Naive B cell (primary cell): ENCODE results near the gene PTP4A1. TPM values are rescaled to one million over a fixed set of nuclear protein-coding genes. Genes with fewer than 3 reads are reported as not detected.
"Not testable (repeated sequence)": the region's sequence is repeated elsewhere in the genome, so short reads cannot be mapped to it uniquely, and the experiment has no call there.

Experiments
- ATAC-seq, 2 donors: fragments of 150-1000 bp; cut with Tn5 transposase; 2 replicates each; pipeline ENCODE4 v1.10.0; 2021; ENCODE audit warnings: low read depth in 2 of 2, mild to moderate bottlenecking in 2 of 2, moderate library complexity in 2 of 2
- DNase-seq: peaks from one replicate; pipeline ENCODE4 v3.0.0; 2022
- H3K27ac Mint-ChIP-seq, 6 donors: one replicate each; pipeline ENCODE4 v1.8.0; 2020 to 2022; ENCODE audit warnings: mild to moderate bottlenecking in 6 of 6, mixed read lengths in 6 of 6, moderate library complexity in 5 of 6, inconsistent platforms in 2 of 6
- H3K27me3 Mint-ChIP-seq, 3 donors: one replicate each; pipeline ENCODE4 v1.8.0; 2021 to 2022; ENCODE audit warnings: mixed read lengths in 3 of 3, mild to moderate bottlenecking in 1 of 3
- H3K36me3 Mint-ChIP-seq, 2 donors: one replicate each; pipeline ENCODE4 v1.8.0; 2020 to 2022; ENCODE audit warnings: mixed read lengths in 2 of 2, inconsistent platforms in 1 of 2, mild to moderate bottlenecking in 1 of 2
- H3K4me1 Mint-ChIP-seq, 3 donors: one replicate each; pipeline ENCODE4 v1.8.0; 2020 to 2022; ENCODE audit warnings: mixed read lengths in 3 of 3, inconsistent platforms in 1 of 3, mild to moderate bottlenecking in 1 of 3, moderate library complexity in 1 of 3
- H3K4me3 Mint-ChIP-seq, 8 donors: one replicate each; pipeline ENCODE4 v1.8.0; 2020 to 2022; ENCODE audit warnings: mild to moderate bottlenecking in 8 of 8, mixed read lengths in 8 of 8, moderate library complexity in 8 of 8, inconsistent platforms in 2 of 8
- H3K9me3 Mint-ChIP-seq, 7 donors: one replicate each; pipeline ENCODE4 v1.8.0; 2020 to 2022; ENCODE audit warnings: mixed read lengths in 7 of 7, mild to moderate bottlenecking in 5 of 7, inconsistent platforms in 2 of 7, moderate library complexity in 1 of 7
- polyA plus RNA-seq, 6 donors: library from polyadenylated mRNA; unstranded; fragments of 300-500 nt; fragmentation: Illumina TruSeq; gene quantifications; one replicate each; pipeline ENCODE4 v1.2.3, GENCODE V29; 2021; ENCODE audit warnings: low read depth in 6 of 6

PTP4A1 gene
- polyA plus RNA-seq, 6 donors from 2014 or later = 71.2 to 161 (median 82.4) TPM

DNA sequence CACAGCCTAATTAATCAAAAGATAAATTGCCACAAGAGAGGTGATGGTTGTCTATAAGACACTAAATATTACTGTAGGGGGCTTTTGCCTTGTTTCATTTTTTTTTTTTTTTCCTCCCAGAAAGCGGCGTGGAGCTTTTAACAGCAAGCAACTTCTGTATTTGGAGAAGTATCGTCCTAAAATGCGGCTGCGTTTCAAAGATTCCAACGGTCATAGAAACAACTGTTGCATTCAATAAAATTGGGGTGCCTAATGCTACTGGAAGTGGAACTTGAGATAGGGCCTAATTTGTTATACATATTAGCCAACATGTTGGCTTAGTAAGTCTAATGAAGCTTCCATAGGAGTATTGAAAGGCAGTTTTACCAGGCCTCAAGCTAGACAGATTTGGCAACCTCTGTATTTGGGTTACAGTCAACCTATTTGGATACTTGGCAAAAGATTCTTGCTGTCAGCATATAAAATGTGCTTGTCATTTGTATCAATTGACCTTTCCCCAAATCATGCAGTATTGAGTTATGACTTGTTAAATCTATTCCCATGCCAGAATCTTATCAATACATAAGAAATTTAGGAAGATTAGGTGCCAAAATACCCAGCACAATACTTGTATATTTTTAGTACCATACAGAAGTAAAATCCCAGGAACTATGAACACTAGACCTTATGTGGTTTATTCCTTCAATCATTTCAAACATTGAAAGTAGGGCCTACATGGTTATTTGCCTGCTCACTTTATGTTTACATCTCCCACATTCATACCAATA lies 7.8 kb downstream of the PTP4A1 start:
- H3K4me3 Mint-ChIP-seq = no peak overlapping the region

DNA sequence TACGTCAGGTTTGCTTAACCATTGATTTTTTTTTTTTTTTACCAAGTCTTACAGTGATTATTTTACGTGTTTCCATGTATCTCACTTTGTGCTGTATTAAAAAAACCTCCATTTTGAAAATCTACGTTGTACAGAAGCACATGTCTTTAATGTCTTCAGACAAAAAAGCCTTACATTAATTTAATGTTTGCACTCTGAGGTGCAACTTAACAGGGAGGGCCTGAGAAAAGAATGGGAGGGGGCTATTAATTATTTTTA lies 8.4 kb downstream of the PTP4A1 start:
- peaks cover 4 to 5% (median 4%) of the 10 kb centered on the region in 3 donors for H3K4me1 Mint-ChIP-seq
- peaks cover 12 to 34% of the 10 kb centered on the region in 2 donors for H3K36me3 Mint-ChIP-seq
- H3K27me3 Mint-ChIP-seq = no peaks in the 10 kb centered on the region
- H3K9me3 Mint-ChIP-seq = no peaks in the 10 kb centered on the region
- H3K27ac Mint-ChIP-seq = peak overlapping the region in 1 of 6 donors; percentile 69
- no peak overlapping the region for H3K4me3 Mint-ChIP-seq
- ATAC-seq (no peak), DNase-seq (no peak)

More for the DNA sequence above, 7.8 kb downstream of the PTP4A1 start:
- Mint-ChIP-seq H3K27ac (peak overlapping the region in 2 of 6 donors; percentile 19 to 69), H3K9me3 (no peaks in the 10 kb centered on the region), H3K36me3 (peaks cover 12 to 34% of the 10 kb centered on the region in 2 donors), H3K27me3 (no peaks in the 10 kb centered on the region), H3K4me1 (peaks cover 4 to 5% (median 4%) of the 10 kb centered on the region in 3 donors)
- no peak for ATAC-seq
- DNase-seq = no peak

DNA sequence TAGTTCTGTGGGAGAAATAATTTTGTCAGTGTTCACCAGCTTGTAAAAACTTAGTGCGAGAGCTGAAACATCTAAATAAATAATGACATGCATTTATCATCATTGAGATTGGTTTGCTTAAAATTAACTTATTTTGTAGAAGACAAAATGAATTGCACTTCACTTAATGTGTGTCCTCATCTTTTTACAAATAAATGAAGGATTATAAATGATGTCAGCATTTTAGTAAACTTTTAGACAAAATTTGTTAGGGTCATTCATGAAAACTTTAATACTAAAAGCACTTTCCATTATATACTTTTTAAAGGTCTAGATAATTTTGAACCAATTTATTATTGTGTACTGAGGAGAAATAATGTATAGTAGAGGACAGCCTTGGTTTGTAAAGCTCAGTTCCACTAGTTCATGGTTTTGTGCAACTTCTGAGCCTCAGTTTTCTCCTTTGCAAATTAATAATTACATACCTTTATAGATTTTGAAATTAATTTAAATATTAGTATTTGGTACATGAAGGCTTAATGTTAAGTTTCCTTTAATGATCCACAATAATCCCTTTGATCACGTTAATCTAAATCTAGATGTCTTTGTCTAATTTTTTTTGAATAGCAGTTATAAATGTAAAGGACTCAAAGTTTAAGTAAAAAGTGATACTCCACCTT lies 9.2 kb downstream of the PTP4A1 start:
- H3K36me3 Mint-ChIP-seq = peaks cover 12 to 31% of the 10 kb centered on the region in 2 donors
- no peaks in the 10 kb centered on the region for H3K27me3 Mint-ChIP-seq
- peak overlapping the region in 1 of 6 donors; percentile 74 for H3K27ac Mint-ChIP-seq

DNA sequence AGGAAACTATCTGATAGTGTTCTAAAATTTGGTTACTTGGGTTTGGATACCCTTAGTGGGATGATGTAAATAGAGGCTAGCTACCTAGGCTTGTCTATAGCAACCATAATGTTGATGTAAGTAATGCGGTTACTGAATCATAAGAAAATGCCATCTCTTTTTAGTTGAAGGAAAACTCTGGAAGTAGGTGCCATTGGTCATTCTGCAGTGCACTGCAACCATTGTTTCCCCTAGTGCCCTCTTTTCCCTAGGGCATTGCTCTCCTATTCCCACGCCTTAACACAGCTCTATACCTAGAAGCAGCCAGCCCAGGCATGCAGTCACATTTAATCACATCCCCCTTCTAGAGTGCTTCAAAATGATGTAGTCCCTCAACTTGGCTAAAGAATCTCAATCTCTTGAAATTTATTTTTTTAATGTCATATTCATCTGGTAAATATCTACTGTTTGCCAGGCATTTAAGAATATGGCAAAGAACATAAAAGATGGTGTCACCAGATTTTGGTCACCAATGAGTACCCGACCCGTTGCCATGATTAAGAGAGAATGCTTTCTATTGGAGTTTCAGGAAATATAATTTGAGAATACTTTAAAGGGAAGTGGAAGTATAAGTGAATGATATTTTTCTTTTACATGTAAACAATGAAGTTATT lies 10.4 kb downstream of the PTP4A1 start:
- DNase-seq (no peak), ATAC-seq (peak in 1 of 2 donors; percentile 25)
- H3K4me1 Mint-ChIP-seq = no peaks in the 10 kb centered on the region
- H3K36me3 Mint-ChIP-seq = peaks cover 12 to 25% of the 10 kb centered on the region in 2 donors
- H3K4me3 Mint-ChIP-seq = no peak overlapping the region
- H3K27ac Mint-ChIP-seq = peak overlapping the region in 1 of 6 donors; percentile 46
- no peaks in the 10 kb centered on the region for H3K27me3 Mint-ChIP-seq
- no peaks in the 10 kb centered on the region for H3K9me3 Mint-ChIP-seq

More for the DNA sequence above, 9.2 kb downstream of the PTP4A1 start:
- ATAC-seq = no peak
- Mint-ChIP-seq H3K9me3 (no peaks in the 10 kb centered on the region), H3K4me3 (no peak overlapping the region), H3K4me1 (peaks cover 0 to under 1% (median under 1%) of the 10 kb centered on the region in 3 donors)
- no peak for DNase-seq

DNA sequence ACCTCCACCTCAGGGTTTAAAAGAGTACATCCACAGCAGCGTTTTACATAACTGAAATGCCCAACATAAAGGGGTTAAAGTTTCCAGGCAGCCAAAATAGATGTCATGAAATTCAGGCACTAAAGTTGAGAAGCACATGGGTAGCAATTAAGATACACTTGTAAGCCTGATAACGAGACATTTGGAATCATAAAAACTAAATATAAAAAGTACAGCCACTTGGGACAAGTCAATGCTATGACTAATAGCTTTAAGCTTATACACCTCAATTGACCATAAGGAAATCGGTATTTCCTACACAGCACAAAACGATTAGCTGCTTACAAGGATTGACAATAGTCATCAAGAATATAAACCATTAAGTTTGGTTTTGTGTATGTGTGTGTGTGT lies 11.8 kb downstream of the PTP4A1 start:
- Mint-ChIP-seq H3K27me3 (no peaks in the 10 kb centered on the region), H3K36me3 (peaks cover 12 to 25% of the 10 kb centered on the region in 2 donors), H3K9me3 (no peaks in the 10 kb centered on the region), H3K27ac (peak overlapping the region in 2 of 6 donors; percentile 51 to 56), H3K4me1 (no peaks in the 10 kb centered on the region), H3K4me3 (no peak overlapping the region)
- DNase-seq (no peak), ATAC-seq (no peak)

DNA sequence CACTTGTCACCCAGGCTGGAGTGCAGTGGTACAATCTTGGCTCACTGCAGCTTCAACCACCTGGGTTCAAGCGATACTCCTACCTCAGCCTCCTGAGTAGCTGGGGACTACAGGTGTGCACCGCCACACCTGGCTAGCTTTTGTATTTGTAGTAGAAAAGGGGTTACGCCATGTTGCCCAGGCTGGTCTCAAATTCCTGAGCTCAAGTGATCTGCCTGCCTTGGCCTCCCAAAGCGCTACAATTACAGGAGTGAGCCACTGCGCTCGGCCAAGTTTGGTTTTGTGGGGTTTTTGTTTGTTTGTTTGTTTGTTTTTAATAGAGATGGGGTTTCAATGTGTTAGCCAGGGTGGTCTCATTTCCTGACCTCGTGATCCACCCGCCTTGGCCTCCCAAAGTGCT lies 12.3 kb downstream of the PTP4A1 start:
- DNase-seq = no peak
- H3K4me3 Mint-ChIP-seq = no peak overlapping the region
- H3K36me3 Mint-ChIP-seq = peaks cover 12 to 24% of the 10 kb centered on the region in 2 donors
- ATAC-seq = no peak
- no peaks in the 10 kb centered on the region for H3K9me3 Mint-ChIP-seq
- peak overlapping the region in 1 of 6 donors; percentile 58 for H3K27ac Mint-ChIP-seq
- no peaks in the 10 kb centered on the region for H3K27me3 Mint-ChIP-seq
- H3K4me1 Mint-ChIP-seq = no peaks in the 10 kb centered on the region

DNA sequence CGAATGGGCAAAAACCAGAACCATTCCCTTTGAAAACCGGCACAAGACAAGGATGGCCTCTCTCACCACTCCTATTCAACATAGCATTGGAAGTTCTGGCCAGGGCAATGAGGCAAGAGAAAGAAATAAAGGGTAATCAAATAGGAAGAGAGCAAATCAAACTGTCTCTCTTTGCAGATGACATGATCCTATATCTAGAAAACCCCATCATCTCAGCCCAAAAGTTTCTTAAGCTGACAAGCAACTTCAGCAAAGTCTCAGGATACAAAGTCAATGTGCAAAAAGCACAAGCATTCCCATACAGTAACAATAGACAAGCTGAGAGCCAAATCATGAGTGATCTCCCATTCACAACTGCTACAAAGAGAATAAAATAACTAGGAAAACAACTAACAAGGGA lies 13.4 kb downstream of the PTP4A1 start:
- H3K4me3 Mint-ChIP-seq, H3K9me3 Mint-ChIP-seq, DNase-seq, H3K4me1 Mint-ChIP-seq, H3K27me3 Mint-ChIP-seq, ATAC-seq, H3K27ac Mint-ChIP-seq: not testable (repeated sequence)
- H3K36me3 Mint-ChIP-seq = peaks cover 6 to 14% of the 10 kb centered on the region in 2 donors

DNA sequence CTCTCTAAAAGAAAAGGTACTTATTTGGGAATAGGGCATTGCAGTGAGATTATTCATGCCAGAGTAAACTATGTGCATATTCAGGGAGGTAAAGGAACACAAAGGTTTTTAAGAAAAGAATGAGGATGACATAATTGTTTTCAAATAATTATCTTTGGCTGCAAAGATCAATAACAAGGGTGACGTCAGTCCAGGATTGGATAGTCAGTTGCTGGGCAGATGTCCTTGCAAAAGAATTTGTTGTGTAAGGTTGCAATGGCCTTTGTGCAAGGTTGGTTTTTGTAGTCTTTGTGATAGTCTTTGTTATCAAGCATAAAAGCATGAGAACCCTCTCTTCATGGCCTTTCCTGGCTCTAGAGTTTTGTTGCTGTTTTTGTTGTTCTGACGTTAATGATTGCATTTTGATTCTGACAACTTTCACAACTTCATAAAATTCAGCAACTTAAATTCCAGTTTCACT lies 17.7 kb downstream of the PTP4A1 start:
- no peak for DNase-seq
- Mint-ChIP-seq H3K27me3 (peaks cover 0 to 7% (median 5%) of the 10 kb centered on the region in 3 donors), H3K27ac (no peak overlapping the region), H3K4me3 (no peak overlapping the region), H3K9me3 (no peaks in the 10 kb centered on the region), H3K36me3 (no peaks in the 10 kb centered on the region), H3K4me1 (no peaks in the 10 kb centered on the region)
- ATAC-seq = no peak

DNA sequence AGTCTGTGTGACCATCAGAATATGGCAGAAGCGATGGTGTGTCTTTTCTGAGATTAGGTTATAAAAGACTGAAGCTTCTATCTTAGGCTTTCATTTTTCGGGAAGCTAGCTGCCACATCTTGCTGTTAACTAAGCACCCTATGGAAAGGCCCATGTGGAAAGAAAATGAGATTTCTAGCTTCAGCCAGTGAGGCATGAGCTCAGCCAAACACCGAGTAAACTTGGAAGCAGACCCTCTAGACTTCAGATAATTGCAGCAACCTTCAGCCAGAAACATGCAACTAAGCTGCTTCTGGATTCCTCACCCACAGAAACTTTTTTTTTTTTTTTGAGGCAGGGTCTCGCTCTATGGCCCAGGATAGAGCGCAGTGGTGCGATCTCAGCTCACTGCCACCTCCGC lies 20.6 kb downstream of the PTP4A1 start:
- H3K27me3 Mint-ChIP-seq = peaks cover 0 to 7% (median 5%) of the 10 kb centered on the region in 3 donors
- no peaks in the 10 kb centered on the region for H3K9me3 Mint-ChIP-seq
- no peaks in the 10 kb centered on the region for H3K36me3 Mint-ChIP-seq
- no peak overlapping the region for H3K27ac Mint-ChIP-seq
- no peak overlapping the region for H3K4me3 Mint-ChIP-seq
- H3K4me1 Mint-ChIP-seq = peaks cover 1 to 2% (median 2%) of the 10 kb centered on the region in 3 donors
- no peak for DNase-seq
- ATAC-seq = no peak

DNA sequence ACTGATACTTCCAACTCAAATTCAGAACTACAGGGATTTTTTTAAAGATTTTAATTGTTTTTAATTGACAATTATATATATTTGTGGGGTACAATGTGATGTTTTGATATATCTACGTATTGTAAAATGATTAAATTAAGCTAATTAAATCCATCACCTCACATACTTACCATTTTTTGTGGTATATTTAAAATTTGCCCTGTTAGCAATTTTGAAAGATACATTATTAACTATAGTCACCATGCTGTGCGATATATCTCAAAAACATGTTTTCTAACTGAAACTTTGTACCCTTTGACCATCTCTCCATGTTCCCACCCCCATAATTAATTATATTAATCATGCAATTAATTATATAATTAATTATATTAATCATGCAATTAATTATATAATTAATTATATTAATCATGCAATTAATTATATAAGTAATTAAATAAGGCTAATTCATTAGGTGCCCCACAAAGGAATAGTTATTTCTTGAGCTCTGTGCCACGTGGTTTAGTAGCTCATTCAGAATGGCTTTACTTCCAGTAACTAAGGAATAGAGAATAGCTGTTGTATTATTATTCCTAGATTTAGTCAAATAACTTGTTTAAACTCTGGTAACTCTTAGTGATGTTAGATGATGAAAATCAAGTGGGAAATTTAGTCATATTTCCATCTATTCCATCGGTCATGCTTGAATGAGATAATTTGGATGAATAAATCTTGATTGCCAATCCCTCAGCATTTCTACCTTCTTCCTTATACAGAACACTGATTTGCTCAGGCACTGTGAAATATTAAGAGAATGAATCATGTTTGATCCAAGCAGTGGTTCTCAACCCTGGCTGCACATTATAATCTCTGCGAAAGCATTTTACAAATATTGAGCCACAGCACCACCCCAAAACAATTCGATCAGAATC lies 25.1 kb downstream of the PTP4A1 start:
- Mint-ChIP-seq H3K27ac (peak overlapping the region in 1 of 6 donors; percentile 47), H3K36me3 (no peaks in the 10 kb centered on the region), H3K4me1 (peaks cover 8 to 14% (median 11%) of the 10 kb centered on the region in 3 donors), H3K9me3 (no peaks in the 10 kb centered on the region), H3K27me3 (peaks cover 0 to 7% (median 5%) of the 10 kb centered on the region in 3 donors), H3K4me3 (peak overlapping the region in 6 of 8 donors; percentile 81 to 88 (median 86))
- ATAC-seq (no peak), DNase-seq (no peak)

DNA sequence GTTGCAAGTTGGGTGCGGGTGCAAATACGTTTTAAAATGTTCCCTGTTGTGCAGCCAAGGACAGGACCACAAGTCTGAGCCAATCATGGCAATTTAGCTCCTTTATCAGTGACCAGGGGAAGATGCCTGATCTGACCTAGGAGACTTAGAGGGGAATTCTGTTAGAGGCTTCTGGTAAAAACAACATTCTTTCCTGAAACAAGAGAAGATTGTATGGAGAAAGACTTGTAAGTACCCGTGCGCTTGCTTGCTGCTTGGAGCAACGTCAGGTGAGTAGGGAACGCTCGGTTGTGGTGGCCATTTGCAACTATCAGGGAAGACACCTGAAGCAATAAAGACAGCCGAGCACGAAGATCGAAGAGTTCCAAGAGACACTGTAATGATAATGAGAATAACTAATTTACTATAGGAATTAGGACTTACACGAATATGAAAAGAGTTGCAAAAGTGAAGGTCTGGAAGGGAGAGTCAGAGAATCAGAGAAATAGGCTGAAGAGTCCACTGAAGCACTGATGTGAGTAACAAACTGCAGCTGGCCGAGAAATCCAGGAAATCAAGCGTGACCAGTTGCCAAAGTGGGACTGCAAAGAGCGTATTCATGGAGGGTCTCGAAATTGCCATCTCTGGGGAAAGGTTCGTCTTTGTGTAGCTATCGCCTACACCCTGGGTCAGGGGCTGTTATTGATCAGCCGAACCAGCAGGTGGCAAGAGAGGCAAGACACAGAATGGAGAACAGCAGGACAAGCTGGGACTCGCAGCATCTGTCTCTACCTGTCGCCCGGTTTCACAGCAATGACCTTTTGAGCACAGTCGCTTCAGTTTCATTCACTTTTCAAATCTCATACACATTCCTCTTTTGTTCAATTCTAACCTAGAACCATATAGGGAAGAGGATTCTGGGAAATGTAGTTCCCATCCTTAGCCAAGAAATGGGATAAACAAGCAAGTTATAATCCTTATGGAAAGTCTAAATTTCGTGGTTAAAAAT lies 26.1 kb downstream of the PTP4A1 start:
- DNase-seq (peak; percentile 74), ATAC-seq (peak; percentile 99 to 100)
- Mint-ChIP-seq H3K9me3 (no peaks in the 10 kb centered on the region), H3K27me3 (peaks cover 0 to 7% (median 5%) of the 10 kb centered on the region in 3 donors), H3K4me1 (peaks cover 8 to 14% (median 11%) of the 10 kb centered on the region in 3 donors), H3K36me3 (no peaks in the 10 kb centered on the region), H3K27ac (peak overlapping the region in 3 of 6 donors; percentile 47 to 76 (median 52)), H3K4me3 (peak overlapping the region; percentile 81 to 91 (median 87))

DNA sequence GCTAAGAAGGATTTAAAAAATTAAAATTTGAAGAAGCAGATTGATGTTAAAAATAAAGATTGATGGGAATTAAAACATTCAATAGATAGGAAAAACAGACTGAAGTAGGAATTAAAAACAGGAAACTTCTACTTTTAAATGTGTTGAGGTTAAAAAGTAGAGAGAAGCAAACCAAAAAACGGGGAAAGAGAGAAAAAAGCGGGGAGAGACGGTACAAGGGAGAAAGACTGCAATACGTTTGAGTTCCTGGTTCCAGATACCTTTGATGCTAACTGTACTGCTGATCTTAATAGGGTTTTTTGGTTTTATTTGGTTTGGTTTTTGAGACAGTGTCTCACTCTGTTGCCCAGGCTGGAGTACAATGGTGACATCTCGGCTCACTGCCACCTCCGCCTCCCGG lies 27.0 kb downstream of the PTP4A1 start:
- Mint-ChIP-seq H3K27me3 (peaks cover 0 to 6% (median 2%) of the 10 kb centered on the region in 3 donors), H3K27ac (no peak overlapping the region), H3K36me3 (no peaks in the 10 kb centered on the region), H3K9me3 (no peaks in the 10 kb centered on the region), H3K4me3 (peak overlapping the region in 3 of 8 donors; percentile 84 to 88 (median 87)), H3K4me1 (peaks cover 8 to 14% (median 11%) of the 10 kb centered on the region in 3 donors)
- no peak for ATAC-seq
- no peak for DNase-seq
